GM12891 (cell line): ENCODE results near the gene SH3D21.

ENCODE experiments used
- POLR2A ChIP-seq: IDR thresholded peaks from 2 replicates; pipeline ENCODE4 v1.6.1; 2011; ENCODE audit warnings: low read depth, low read length, control low read depth
- POLR2AphosphoS5 ChIP-seq: IDR thresholded peaks from 2 replicates; pipeline ENCODE4 v1.6.1; 2011; ENCODE audit warnings: low read depth, low read length, control low read depth
- TAF1 ChIP-seq: IDR thresholded peaks from 2 replicates; pipeline ENCODE4 v1.6.1; 2011; ENCODE audit warnings: low read depth, low read length, control low read depth

DNA sequence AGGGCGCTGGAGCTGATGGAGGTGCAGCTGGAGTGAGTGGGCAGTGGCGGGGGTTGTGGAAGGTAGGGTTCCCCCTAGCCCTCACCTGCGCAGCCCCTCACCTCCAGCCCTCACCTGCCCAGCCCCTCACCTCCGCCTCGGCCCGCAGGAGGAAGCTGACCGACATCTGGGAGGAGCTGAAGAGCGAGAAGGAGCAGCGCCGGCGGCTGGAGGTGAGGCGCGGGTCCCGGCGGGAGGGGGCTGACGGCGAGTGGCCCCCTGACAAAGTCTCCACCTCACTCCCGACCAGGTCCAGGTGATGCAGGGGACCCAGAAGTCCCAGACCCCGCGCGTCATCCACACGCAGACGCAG, 14.6 kb downstream of the SH3D21 start:
- TF ChIP-seq POLR2A (no peak), TAF1 (no peak), POLR2AphosphoS5 (no peak)
